HepG2 (cell line): ENCODE data around the gene NBEA. TPM values are rescaled to one million over a fixed set of nuclear protein-coding genes. Genes with fewer than 3 reads are reported as not detected.
"Not testable (repeated sequence)": the region's sequence is repeated elsewhere in the genome, so short reads cannot be mapped to it uniquely, and the experiment has no call there.

Experiments used
- ATAC-seq: fragments of 200-7000 bp; cut with Tn5 transposase; 3 replicates; pipeline ENCODE4 v1.9.1; 2020; ENCODE audit warnings: mild to moderate bottlenecking, moderate library complexity
- BruUV-seq: library from RNA; stranded (reverse); fragments of 400-500 nt; replicated peaks from 2 replicates; lab custom pipeline; 2021; lab: Mats Ljungman, UMichigan
- CTCF ChIA-PET: fragments of 300-600 bp; formaldehyde crosslinking; extraction: SDS; loops from one replicate; lab custom pipeline; 2021; ENCODE audit warnings: low total read pairs, inconsistent platforms, low intra/inter-chr PET ratio; lab: Yijun Ruan, JAX
- POLR2A ChIA-PET: fragments of 350-600 bp; sonication (Branson Sonifier 250); formaldehyde crosslinking; loops from one replicate; lab custom pipeline; 2020; ENCODE audit warnings: antibody characterized with exemption, inconsistent platforms; lab: Yijun Ruan, JAX
- DNase-seq: peaks from one replicate; pipeline ENCODE4 v3.0.0-alpha.2; 2015; ENCODE audit warnings: low spot score
- FAIRE-seq: peaks from 3 replicates; lab custom pipeline; 2011; peaks lifted over from hg19 to GRCh38; lab: Jason Lieb, UNC
- H2AFZ ChIP-seq: one replicate; pipeline ENCODE4 v1.6.1; 2011; ENCODE audit warnings: low read length, inconsistent platforms
- H3K27ac ChIP-seq: fragments of 300-600 bp; 3 replicates; pipeline ENCODE4 v1.8.0; 2011; ENCODE audit warnings: mixed run types, mild to moderate bottlenecking, mixed read lengths, low read length, inconsistent platforms; ENCODE audit not compliant: insufficient read depth; ENCODE audit errors: extremely low read length
- H3K27me3 ChIP-seq, 2 experiments: fragments of 200-600 bp in 1 of 2; 2 replicates in 1 of 2; 3 replicates in 1 of 2; pipeline versions ENCODE4 v1.6.0 to v1.8.0; 2011; ENCODE audit warnings: low read length in 2 of 2, mild to moderate bottlenecking in 2 of 2, moderate library complexity in 2 of 2, inconsistent platforms in 1 of 2; ENCODE audit not compliant: insufficient read depth in 2 of 2, control insufficient read depth in 1 of 2
- H3K36me3 ChIP-seq, 2 experiments: fragments of 200-600 bp in 1 of 2; replicated peaks in 1 of 2; 2 replicates in 1 of 2; 3 replicates in 1 of 2; pipeline versions ENCODE4 v1.5.1 to v1.8.0; 2011; ENCODE audit warnings: low read length in 2 of 2, inconsistent platforms in 1 of 2; ENCODE audit not compliant: insufficient read depth in 2 of 2, control insufficient read depth in 1 of 2
- H3K4me1 ChIP-seq: 2 replicates; pipeline ENCODE4 v1.5.1; 2012; ENCODE audit warnings: low read length, inconsistent platforms; ENCODE audit not compliant: insufficient read depth
- H3K4me2 ChIP-seq: 2 replicates; pipeline ENCODE4 v1.6.0; 2011; ENCODE audit warnings: low read depth, low read length, inconsistent platforms
- H3K4me3 ChIP-seq, 3 experiments: fragments of 200-600 bp in 1 of 3; sonication (generic), shearing (Covaris generic) in 1 of 3; replicated peaks in 1 of 3; 2 replicates each; pipeline ENCODE4 v1.5.1; 2011 to 2016; ENCODE audit warnings: low read length in 3 of 3, inconsistent platforms in 2 of 3, low read depth in 2 of 3, mild to moderate bottlenecking in 2 of 3, control low read depth in 1 of 3, mixed read lengths in 1 of 3; ENCODE audit not compliant: insufficient read depth in 1 of 3
- H3K79me2 ChIP-seq: one replicate; pipeline ENCODE4 v1.6.1; 2011; ENCODE audit warnings: low read length, inconsistent platforms; ENCODE audit not compliant: insufficient read depth
- H3K9ac ChIP-seq: 2 replicates; pipeline ENCODE4 v1.6.0; 2011; ENCODE audit warnings: mild to moderate bottlenecking, low read depth, low read length, inconsistent platforms; ENCODE audit not compliant: insufficient read depth
- H3K9me3 ChIP-seq: 2 replicates; pipeline ENCODE4 v1.5.1; 2012; ENCODE audit warnings: mild to moderate bottlenecking, low read length
- H4K20me1 ChIP-seq: 2 replicates; pipeline ENCODE4 v1.6.0; 2011; ENCODE audit warnings: inconsistent platforms, mild to moderate bottlenecking, low read length, moderate library complexity; ENCODE audit not compliant: insufficient read depth
- CENPT ChIP-seq: sonication (generic); formaldehyde crosslinking; IDR thresholded peaks from 2 replicates; pipeline ENCODE4 v1.8.0; 2022; ENCODE audit warnings: low read depth, mild to moderate bottlenecking, moderate library complexity, missing genetic modification reagents
- HNF1B ChIP-seq: sonication (generic); formaldehyde crosslinking; IDR thresholded peaks from 2 replicates; pipeline ENCODE4 v1.5.1; 2020; ENCODE audit warnings: mild to moderate bottlenecking, moderate library complexity, missing genetic modification reagents
- HNF4A ChIP-seq: sonication (generic); formaldehyde crosslinking; IDR thresholded peaks from 2 replicates; pipeline ENCODE4 v1.4.0; 2020; ENCODE audit warnings: missing genetic modification reagents
- IRX3 ChIP-seq: sonication (generic); formaldehyde crosslinking; IDR thresholded peaks from 2 replicates; pipeline ENCODE4 v1.8.1; 2023; ENCODE audit warnings: mild to moderate bottlenecking, low read depth, missing genetic modification reagents, borderline replicate concordance
- JDP2 ChIP-seq: sonication (generic); formaldehyde crosslinking; IDR thresholded peaks from 2 replicates; pipeline ENCODE4 v1.8.1; 2022; ENCODE audit warnings: missing genetic modification reagents, borderline replicate concordance
- MIXL1 ChIP-seq: IDR thresholded peaks from 2 replicates; pipeline ENCODE4 v1.6.1; 2016
- NCOA2 ChIP-seq: sonication (generic); formaldehyde crosslinking; IDR thresholded peaks from 2 replicates; pipeline ENCODE4 v1.8.0; 2022; ENCODE audit warnings: inconsistent platforms
- PPARG ChIP-seq: conservative IDR thresholded peaks from 2 replicates; pipeline ENCODE4 v1.6.1; 2016; ENCODE audit warnings: missing biosample characterization, missing genetic modification reagents
- RBM39 ChIP-seq: fragments of 200-400 bp; formaldehyde crosslinking; IDR thresholded peaks from one replicate; pipeline ENCODE4 v1.6.1; 2018; ENCODE audit warnings: antibody characterized with exemption, mild to moderate bottlenecking, low read depth, low read length; ENCODE audit not compliant: poor library complexity, severe bottlenecking
- SMAD1 ChIP-seq: sonication (generic); formaldehyde crosslinking; IDR thresholded peaks from 2 replicates; pipeline ENCODE4 v1.4.0; 2020; ENCODE audit warnings: missing genetic modification reagents, low read depth, mild to moderate bottlenecking, borderline replicate concordance
- SRSF4 ChIP-seq: fragments of 200-400 bp; formaldehyde crosslinking; IDR thresholded peaks from one replicate; pipeline ENCODE4 v1.6.1; 2018; ENCODE audit warnings: mild to moderate bottlenecking, low read depth, low read length, moderate library complexity; ENCODE audit not compliant: poor library complexity, severe bottlenecking
- ZBTB38 ChIP-seq: sonication (generic); formaldehyde crosslinking; IDR thresholded peaks from 2 replicates; pipeline ENCODE4 v1.5.1; 2020; ENCODE audit warnings: mild to moderate bottlenecking, missing genetic modification reagents
- ZFX ChIP-seq: sonication (generic); formaldehyde crosslinking; IDR thresholded peaks from 2 replicates; pipeline ENCODE4 v1.4.0; 2020; ENCODE audit warnings: mild to moderate bottlenecking, low read depth, missing genetic modification reagents, moderate library complexity
- ZMAT3 ChIP-seq: sonication (generic); formaldehyde crosslinking; conservative IDR thresholded peaks from 2 replicates; pipeline ENCODE4 v1.7.0; 2021; ENCODE audit warnings: missing genetic modification reagents
- ZNF275 ChIP-seq: sonication (generic); formaldehyde crosslinking; IDR thresholded peaks from 2 replicates; pipeline ENCODE4 v1.8.0; 2022; ENCODE audit warnings: missing genetic modification reagents, mild to moderate bottlenecking, inconsistent platforms, borderline replicate concordance
- ZNF326 ChIP-seq: sonication (generic); formaldehyde crosslinking; IDR thresholded peaks from 2 replicates; pipeline ENCODE4 v1.4.0; 2020; ENCODE audit warnings: missing genetic modification reagents, borderline replicate concordance
- WGBS: methylation state at CpG from one replicate; pipeline ENCODE4 v1.1.6; 2017; ENCODE audit warnings: low lambda C conversion rate; 5-methylcytosine and 5-hydroxymethylcytosine counted together
- in situ Hi-C: cut with HindIII; loops from 2 replicates; pipeline ENCODE4 v1.10.0; 2017; ENCODE audit warnings: low pct_unique_long_range_greater_than_20kb; ENCODE audit not compliant: extremely low pct_ligation_motif_present
- intact Hi-C: fragments of 100-400 bp; cut with micrococcal nuclease; formaldehyde crosslinking; loops from one replicate; pipeline ENCODE4 v1.10.0; 2022; ENCODE audit not compliant: unreplicated experiment
- polyA plus RNA-seq, 8 experiments: library from polyadenylated mRNA; depleted of rRNA in 3 of 8; stranded (reverse) in 7 of 8; unstranded in 1 of 8; fragments of >200 nt; fragmentation: Illumina TruSeq in 4 of 8; extraction: Trizol in 4 of 8; gene quantifications; 2 replicates each; pipeline versions ENCODE4 v1.2.1 to v1.2.3, GENCODE V29; 2011 to 2016; ENCODE audit warnings: low read depth in 4 of 8, missing spikeins in 1 of 8, mixed read lengths in 1 of 8; ENCODE audit not compliant: insufficient read depth in 1 of 8
- total RNA-seq, 5 experiments: library from RNA; depleted of rRNA; stranded (reverse); fragments of >200 nt; fragmentation: Illumina TruSeq; extraction: Trizol; gene quantifications; 2 replicates each; pipeline ENCODE4 v1.2.3, GENCODE V29; 2016; ENCODE audit warnings: low read depth in 1 of 5

The NBEA gene
- total and polyA plus RNA-seq, 2 of the 13 experiments (the other 11 are each of a cell fraction or from before 2014, with no cell fraction given) = 2.7 to 2.8 TPM

GRCh38 chr13:34993470-34993869, 51.4 kb downstream of the NBEA start (continued):
- TF ChIP-seq ZNF326 (CRISPR knock-in tag) = no peak

- FAIRE-seq, CTCF ChIA-PET, H3K27me3 ChIP-seq, H2AFZ ChIP-seq, H3K79me2 ChIP-seq, H3K27ac ChIP-seq, H3K4me3 ChIP-seq, intact Hi-C loops, H3K9me3 ChIP-seq, H3K4me2 ChIP-seq, ATAC-seq, in situ Hi-C loops, H4K20me1 ChIP-seq, POLR2A ChIA-PET, DNase-seq, BruUV-seq, H3K9ac ChIP-seq, H3K4me1 ChIP-seq, H3K36me3 ChIP-seq: not testable (repeated sequence)
- WGBS = 16% methylated on average over 2 of the region's 2 CpGs
Observed at GRCh38 chr13:35003734-35004133, 61.7 kb downstream of the NBEA start.

- H3K4me1 ChIP-seq = no peaks in the 10 kb centered on the region
- FAIRE-seq (no peak), DNase-seq (no peak), ATAC-seq (no peak)
- H3K36me3 ChIP-seq = no peaks in the 10 kb centered on the region
- WGBS = 17% methylated on average over 2 of the region's 2 CpGs
- intact Hi-C loops = no loop called here
- H3K4me2 ChIP-seq = no peak overlapping the region
- H3K27me3 ChIP-seq = no peaks in the 10 kb centered on the region
- no peaks in the 10 kb centered on the region for H3K9me3 ChIP-seq
- H3K79me2 ChIP-seq = no peaks in the 10 kb centered on the region
- POLR2A ChIA-PET = no interaction called here
- H4K20me1 ChIP-seq = no peaks in the 10 kb centered on the region
- no peak overlapping the region for H3K4me3 ChIP-seq
- H3K27ac ChIP-seq = no peak overlapping the region
- BruUV-seq = no TSS peak
- no peak overlapping the region for H2AFZ ChIP-seq
- H3K9ac ChIP-seq = no peak overlapping the region
- CTCF ChIA-PET = no interaction called here
- in situ Hi-C loops = no loop called here
- TF ChIP-seq PPARG (CRISPR knock-in tag) (no peak), ZFX (CRISPR knock-in tag) (no peak), SRSF4 (no peak), IRX3 (no peak), NCOA2 (no peak), ZMAT3 (no peak), SMAD1 (CRISPR knock-in tag) (no peak), CENPT (CRISPR knock-in tag) (no peak), RBM39 (no peak), MIXL1 (CRISPR knock-in tag) (no peak), HNF4A (CRISPR knock-in tag) (no peak), ZBTB38 (no peak), ZNF275 (CRISPR knock-in tag) (no peak), JDP2 (CRISPR knock-in tag) (no peak), HNF1B (CRISPR knock-in tag) (no peak)
Observed at GRCh38 chr13:35005051-35005450, 63.0 kb downstream of the NBEA start.
